ENCODE data around the gene BRIP1.
"Not testable (repeated sequence)": the region's sequence is repeated elsewhere in the genome, so short reads cannot be mapped to it uniquely, and the experiment has no call there.

The BRIP1 gene

GRCh38 chr17:61822326-61823285 is 40.7 kb downstream of the BRIP1 start:
- H3K79me1 ChIP-seq (ENCODE audit: low read length), result no peaks in the 10 kb centered on the region
- no peak overlapping the region for H3K4me3 ChIP-seq (ENCODE audit: low read depth, low read length)
- H3K9ac ChIP-seq (ENCODE audit: low read length), result no peak overlapping the region
- no peak overlapping the region for H3K18ac ChIP-seq (ENCODE audit: low read length)
- no peak overlapping the region for H3K23ac ChIP-seq (ENCODE audit: low read length)
- no peak overlapping the region for H2BK120ac ChIP-seq (ENCODE audit: insufficient read depth, low read length, poor library complexity)
- H3K14ac ChIP-seq (ENCODE audit: low read length), result no peak overlapping the region
- H4K12ac ChIP-seq (ENCODE audit: low read depth, low read length), result no peak overlapping the region
- WGBS (ENCODE audit: extremely low coverage, insufficient coverage, insufficient read length), result no CpG with 5 or more reads among the region's 6 CpGs
- H3K27ac ChIP-seq (ENCODE audit: low read depth, low read length), result no peak overlapping the region
- no peak for DNase-seq
- no peak overlapping the region for H4K8ac ChIP-seq (ENCODE audit: low read depth, low read length)
- H4K91ac ChIP-seq (ENCODE audit: low read depth, low read length), result no peak overlapping the region
- H2BK12ac ChIP-seq (ENCODE audit: low read length), result no peak overlapping the region
- H3K27me3 ChIP-seq (ENCODE audit: insufficient read depth, low read length), result no peaks in the 10 kb centered on the region
- H3K4me1 ChIP-seq (ENCODE audit: control insufficient read depth in 1 of 2, insufficient read depth in 2 of 2, low read length in 2 of 2), result no peaks in the 10 kb centered on the region
- H2AK5ac ChIP-seq (ENCODE audit: low read length), result no peak overlapping the region
- no peak overlapping the region for H3K4ac ChIP-seq (ENCODE audit: low read depth, low read length)
- no peak overlapping the region for H3K4me2 ChIP-seq (ENCODE audit: low read length)
- H3K9me3 ChIP-seq (ENCODE audit: insufficient read depth, low read depth, low read length), result no peaks in the 10 kb centered on the region
- no peak overlapping the region for H2AFZ ChIP-seq (ENCODE audit: insufficient read depth, low read length, poor library complexity)
- peaks cover 6% of the 10 kb centered on the region in 2 experiments for H3K36me3 ChIP-seq (ENCODE audit: control insufficient read depth in 1 of 2, insufficient read depth in 2 of 2, low read length in 2 of 2)
- H2BK5ac ChIP-seq (ENCODE audit: low read depth, low read length, poor library complexity), result no peak overlapping the region
- H3K79me2 ChIP-seq (ENCODE audit: control insufficient read depth, insufficient read depth, low read length, poor library complexity), result no peaks in the 10 kb centered on the region

- peak; percentile 28 to 80 for DNase-seq
- Histone ChIP-seq H3K4ac (ENCODE audit: low read depth, low read length) (no peak overlapping the region), H3K27ac (ENCODE audit: low read depth, low read length) (no peak overlapping the region), H4K91ac (ENCODE audit: low read depth, low read length) (no peak overlapping the region), H3K14ac (ENCODE audit: low read length) (no peak overlapping the region), H3K4me1 (ENCODE audit: control insufficient read depth in 1 of 2, insufficient read depth in 2 of 2, low read length in 2 of 2) (no peaks in the 10 kb centered on the region), H3K9ac (ENCODE audit: low read length) (no peak overlapping the region), H3K79me1 (ENCODE audit: low read length) (no peaks in the 10 kb centered on the region), H3K23ac (ENCODE audit: low read length) (no peak overlapping the region), H2AK5ac (ENCODE audit: low read length) (no peak overlapping the region), H3K9me3 (ENCODE audit: insufficient read depth, low read depth, low read length) (no peaks in the 10 kb centered on the region), H4K12ac (ENCODE audit: low read depth, low read length) (no peak overlapping the region), H3K27me3 (ENCODE audit: insufficient read depth, low read length) (no peaks in the 10 kb centered on the region), H3K4me3 (ENCODE audit: low read depth, low read length) (no peak overlapping the region), H3K4me2 (ENCODE audit: low read length) (no peak overlapping the region), H2AFZ (ENCODE audit: insufficient read depth, low read length, poor library complexity) (no peak overlapping the region), H3K79me2 (ENCODE audit: control insufficient read depth, insufficient read depth, low read length, poor library complexity) (no peaks in the 10 kb centered on the region), H2BK5ac (ENCODE audit: low read depth, low read length, poor library complexity) (no peak overlapping the region), H2BK120ac (ENCODE audit: insufficient read depth, low read length, poor library complexity) (no peak overlapping the region), H4K8ac (ENCODE audit: low read depth, low read length) (no peak overlapping the region), H2BK12ac (ENCODE audit: low read length) (no peak overlapping the region), H3K36me3 (ENCODE audit: control insufficient read depth in 1 of 2, insufficient read depth in 2 of 2, low read length in 2 of 2) (peaks cover 6% of the 10 kb centered on the region in 2 experiments), H3K18ac (ENCODE audit: low read length) (no peak overlapping the region)
- no CpG with 5 or more reads among the region's 4 CpGs for WGBS (ENCODE audit: extremely low coverage, insufficient coverage, insufficient read length)
These were observed 41.7 kb downstream of the BRIP1 start for GRCh38 chr17:61821655-61822054.

GRCh38 chr17:61819265-61819664 is 44.1 kb downstream of the BRIP1 start:
- not testable (repeated sequence) for H4K12ac ChIP-seq (ENCODE audit: low read depth, low read length); H3K9ac ChIP-seq (ENCODE audit: low read length); H3K9me3 ChIP-seq (ENCODE audit: insufficient read depth, low read depth, low read length); H2AFZ ChIP-seq (ENCODE audit: insufficient read depth, low read length, poor library complexity); H2AK5ac ChIP-seq (ENCODE audit: low read length); H3K4me1 ChIP-seq (ENCODE audit: control insufficient read depth in 1 of 2, insufficient read depth in 2 of 2, low read length in 2 of 2); H2BK120ac ChIP-seq (ENCODE audit: insufficient read depth, low read length, poor library complexity); H3K18ac ChIP-seq (ENCODE audit: low read length); H4K91ac ChIP-seq (ENCODE audit: low read depth, low read length); H3K79me2 ChIP-seq (ENCODE audit: control insufficient read depth, insufficient read depth, low read length, poor library complexity); DNase-seq; H3K14ac ChIP-seq (ENCODE audit: low read length); H3K4ac ChIP-seq (ENCODE audit: low read depth, low read length); H3K36me3 ChIP-seq (ENCODE audit: control insufficient read depth in 1 of 2, insufficient read depth in 2 of 2, low read length in 2 of 2); H3K79me1 ChIP-seq (ENCODE audit: low read length); H2BK5ac ChIP-seq (ENCODE audit: low read depth, low read length, poor library complexity); H3K27ac ChIP-seq (ENCODE audit: low read depth, low read length); H3K4me3 ChIP-seq (ENCODE audit: low read depth, low read length); H2BK12ac ChIP-seq (ENCODE audit: low read length); H4K8ac ChIP-seq (ENCODE audit: low read depth, low read length); H3K4me2 ChIP-seq (ENCODE audit: low read length); H3K27me3 ChIP-seq (ENCODE audit: insufficient read depth, low read length); H3K23ac ChIP-seq (ENCODE audit: low read length)
- no CpG with 5 or more reads among the region's 3 CpGs for WGBS (ENCODE audit: extremely low coverage, insufficient coverage, insufficient read length)

DNA sequence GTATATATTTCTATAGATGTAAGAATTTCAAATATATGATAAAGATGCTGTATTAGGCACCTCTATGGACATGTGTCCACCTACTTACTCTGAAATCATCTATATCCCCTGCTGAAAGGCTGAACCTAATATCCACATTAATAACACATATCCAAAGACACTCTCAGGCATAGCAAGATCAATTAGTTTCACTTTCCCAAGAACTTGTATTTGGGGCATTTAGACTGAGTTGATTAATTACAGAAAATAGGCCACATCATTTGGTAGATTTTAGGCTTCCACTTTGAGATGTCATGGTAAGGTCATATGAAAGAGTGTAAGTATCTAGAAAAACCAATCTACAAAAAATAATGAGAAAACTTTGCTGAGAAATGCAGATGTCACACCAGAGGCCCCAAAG is 45.1 kb downstream of the BRIP1 start:
- Histone ChIP-seq H3K27me3 (ENCODE audit: insufficient read depth, low read length) (no peaks in the 10 kb centered on the region), H3K4me1 (ENCODE audit: control insufficient read depth in 1 of 2, insufficient read depth in 2 of 2, low read length in 2 of 2) (no peaks in the 10 kb centered on the region), H2BK120ac (ENCODE audit: insufficient read depth, low read length, poor library complexity) (no peak overlapping the region), H3K9ac (ENCODE audit: low read length) (no peak overlapping the region), H3K4ac (ENCODE audit: low read depth, low read length) (no peak overlapping the region), H3K18ac (ENCODE audit: low read length) (no peak overlapping the region), H3K4me2 (ENCODE audit: low read length) (no peak overlapping the region), H4K91ac (ENCODE audit: low read depth, low read length) (no peak overlapping the region), H3K27ac (ENCODE audit: low read depth, low read length) (no peak overlapping the region), H2AK5ac (ENCODE audit: low read length) (no peak overlapping the region), H2BK5ac (ENCODE audit: low read depth, low read length, poor library complexity) (no peak overlapping the region), H3K14ac (ENCODE audit: low read length) (no peak overlapping the region), H2BK12ac (ENCODE audit: low read length) (no peak overlapping the region), H2AFZ (ENCODE audit: insufficient read depth, low read length, poor library complexity) (no peak overlapping the region), H3K9me3 (ENCODE audit: insufficient read depth, low read depth, low read length) (no peaks in the 10 kb centered on the region), H3K23ac (ENCODE audit: low read length) (no peak overlapping the region), H4K12ac (ENCODE audit: low read depth, low read length) (no peak overlapping the region), H3K79me2 (ENCODE audit: control insufficient read depth, insufficient read depth, low read length, poor library complexity) (no peaks in the 10 kb centered on the region), H4K8ac (ENCODE audit: low read depth, low read length) (no peak overlapping the region), H3K79me1 (ENCODE audit: low read length) (no peaks in the 10 kb centered on the region), H3K36me3 (ENCODE audit: control insufficient read depth in 1 of 2, insufficient read depth in 2 of 2, low read length in 2 of 2) (peaks cover 3 to 6% of the 10 kb centered on the region in 2 experiments), H3K4me3 (ENCODE audit: low read depth, low read length) (no peak overlapping the region)
- no peak for DNase-seq
